HepG2 (cell line): Measurements from ENCODE around the gene RAPGEF6. TPM values are rescaled to one million over a fixed set of nuclear protein-coding genes. Genes with fewer than 3 reads are reported as not detected.

ENCODE experiments used
- CBX5 ChIP-seq: sonication (generic); formaldehyde crosslinking; IDR thresholded peaks from 2 replicates; pipeline ENCODE4 v1.4.0; 2020; ENCODE audit warnings: missing genetic modification reagents, borderline replicate concordance
- CREM ChIP-seq, 2 experiments: sonication (generic) in 1 of 2; formaldehyde crosslinking in 1 of 2; IDR thresholded peaks; 2 replicates each; pipeline versions ENCODE4 v1.4.0 to v1.6.1; 2016 to 2020; ENCODE audit warnings: antibody characterized with exemption in 1 of 2, mild to moderate bottlenecking in 1 of 2, missing genetic modification reagents in 1 of 2
- DR1 ChIP-seq: sonication (generic); formaldehyde crosslinking; IDR thresholded peaks from 2 replicates; pipeline ENCODE4 v1.8.0; 2021; ENCODE audit warnings: mild to moderate bottlenecking, missing genetic modification reagents, inconsistent platforms
- ETV5 ChIP-seq: IDR thresholded peaks from 2 replicates; pipeline ENCODE4 v1.6.1; 2018; ENCODE audit warnings: missing biosample characterization, missing genetic modification reagents, inconsistent platforms, borderline replicate concordance
- ETV6 ChIP-seq: sonication (generic); formaldehyde crosslinking; conservative IDR thresholded peaks from 2 replicates; pipeline ENCODE4 v1.4.0; 2020; ENCODE audit warnings: missing genetic modification reagents
- GATA4 ChIP-seq: sonication (generic); IDR thresholded peaks from 2 replicates; pipeline ENCODE4 v1.6.1; 2016; ENCODE audit warnings: antibody characterized with exemption, low read depth, borderline replicate concordance
- GPBP1L1 ChIP-seq: sonication (generic); formaldehyde crosslinking; IDR thresholded peaks from 2 replicates; pipeline ENCODE4 v1.5.0; 2020; ENCODE audit warnings: mild to moderate bottlenecking, missing genetic modification reagents
- GZF1 ChIP-seq: sonication (generic); formaldehyde crosslinking; IDR thresholded peaks from 2 replicates; pipeline ENCODE4 v1.5.1; 2020; ENCODE audit warnings: mild to moderate bottlenecking, missing genetic modification reagents
- HBP1 ChIP-seq: IDR thresholded peaks from 2 replicates; pipeline ENCODE4 v1.6.1; 2016; ENCODE audit warnings: low read depth, control low read depth
- HOMEZ ChIP-seq: IDR thresholded peaks from 2 replicates; pipeline ENCODE4 v1.6.1; 2016; ENCODE audit warnings: low read depth
- IKZF1 ChIP-seq: fragments of 450-650 bp; IDR thresholded peaks from 2 replicates; pipeline ENCODE4 v1.7.1; 2016
- KDM4B ChIP-seq: sonication (generic); formaldehyde crosslinking; IDR thresholded peaks from 2 replicates; pipeline ENCODE4 v1.4.0; 2020; ENCODE audit warnings: missing genetic modification reagents
- MEIS1 ChIP-seq: sonication (generic); formaldehyde crosslinking; IDR thresholded peaks from 2 replicates; pipeline ENCODE4 v1.9.0; 2021; ENCODE audit warnings: mild to moderate bottlenecking, missing genetic modification reagents, moderate library complexity, borderline replicate concordance
- PAXIP1 ChIP-seq: sonication (generic); formaldehyde crosslinking; conservative IDR thresholded peaks from 2 replicates; pipeline ENCODE4 v1.4.0; 2020; ENCODE audit warnings: mild to moderate bottlenecking, missing genetic modification reagents, moderate library complexity
- PCBP2 ChIP-seq: fragments of 200-400 bp; formaldehyde crosslinking; optimal IDR thresholded peaks from 2 replicates; pipeline ENCODE3; 2018; ENCODE audit warnings: low read length, low read depth; ENCODE audit not compliant: poor library complexity, severe bottlenecking
- TBX2 ChIP-seq: sonication (generic); formaldehyde crosslinking; IDR thresholded peaks from 2 replicates; pipeline ENCODE4 v1.5.0; 2020; ENCODE audit warnings: missing genetic modification reagents, mild to moderate bottlenecking, borderline replicate concordance
- TFDP1 ChIP-seq: IDR thresholded peaks from 2 replicates; pipeline ENCODE4 v1.6.1; 2016; ENCODE audit warnings: missing compliant biosample characterization, missing genetic modification reagents, borderline replicate concordance
- TP53 ChIP-seq: sonication (generic); formaldehyde crosslinking; conservative IDR thresholded peaks from 2 replicates; pipeline ENCODE4 v1.4.0; 2020; ENCODE audit warnings: missing genetic modification reagents
- TRIM22 ChIP-seq: fragments of 450-650 bp; IDR thresholded peaks from 2 replicates; pipeline ENCODE4 v1.6.1; 2017
- ZNF44 ChIP-seq: sonication (generic); formaldehyde crosslinking; IDR thresholded peaks from 2 replicates; pipeline ENCODE4 v1.5.1; 2020; ENCODE audit warnings: mild to moderate bottlenecking, missing genetic modification reagents
- ZNF598 ChIP-seq: sonication (generic); formaldehyde crosslinking; IDR thresholded peaks from 2 replicates; pipeline ENCODE4 v1.5.1; 2020; ENCODE audit warnings: mild to moderate bottlenecking, missing genetic modification reagents, borderline replicate concordance
- polyA plus RNA-seq, 8 experiments: library from polyadenylated mRNA; depleted of rRNA in 3 of 8; stranded (reverse) in 7 of 8; unstranded in 1 of 8; fragments of >200 nt; fragmentation: Illumina TruSeq in 4 of 8; extraction: Trizol in 4 of 8; gene quantifications; 2 replicates each; pipeline versions ENCODE4 v1.2.1 to v1.2.3, GENCODE V29; 2011 to 2016; ENCODE audit warnings: low read depth in 4 of 8, missing spikeins in 1 of 8, mixed read lengths in 1 of 8; ENCODE audit not compliant: insufficient read depth in 1 of 8
- total RNA-seq, 5 experiments: library from RNA; depleted of rRNA; stranded (reverse); fragments of >200 nt; fragmentation: Illumina TruSeq; extraction: Trizol; gene quantifications; 2 replicates each; pipeline ENCODE4 v1.2.3, GENCODE V29; 2016; ENCODE audit warnings: low read depth in 1 of 5

Gene RAPGEF6
- total and polyA plus RNA-seq, 2 of the 13 experiments (the other 11 are each of a cell fraction or from before 2014, with no cell fraction given) = 7.7 to 24.6 TPM

GRCh38 chr5:131473731-131474130 lies 161.3 kb downstream of the RAPGEF6 start (continued):
- TF ChIP-seq TRIM22 (no peak), DR1 (CRISPR knock-in tag) (no peak), ETV5 (peak; percentile 36; the same call in 1 of the 2 replicates), GATA4 (no peak), TBX2 (CRISPR knock-in tag) (no peak), IKZF1 (no peak), CBX5 (CRISPR knock-in tag) (no peak), MEIS1 (no peak), TFDP1 (no peak), ZNF44 (CRISPR knock-in tag) (no peak), ETV6 (CRISPR knock-in tag) (no peak), PCBP2 (no peak), GZF1 (no peak), KDM4B (CRISPR knock-in tag) (no peak), PAXIP1 (CRISPR knock-in tag) (peak; percentile 31), HOMEZ (CRISPR knock-in tag) (peak; percentile 80), CREM (IDR thresholded peaks at IDR 0.05) (peak; percentile 54; the same call in 1 of the 2 replicates), CREM (CRISPR knock-in tag; IDR thresholded peaks at IDR 0.05) (no peak), TP53 (no peak), ZNF598 (CRISPR knock-in tag) (no peak), HBP1 (no peak), GPBP1L1 (no peak)
